Cardiac fibroblast (primary cell): ENCODE data around the gene FAM13C.
"Not testable (repeated sequence)": the region's sequence is repeated elsewhere in the genome, so short reads cannot be mapped to it uniquely, and the experiment has no call there.

ENCODE experiments used
- DNase-seq, 2 donors: peaks; one replicate each; pipeline versions ENCODE4 v3.0.0 to v3.0.0-alpha.2; 2010; ENCODE audit warnings: low read depth in 2 of 2
- H3K4me3 ChIP-seq, 2 donors: replicated peaks in 1 of 2; 1 replicate in 1 of 2; 2 replicates in 1 of 2; pipeline ENCODE4 v1.5.1; 2011; ENCODE audit warnings: low read depth in 2 of 2, low read length in 2 of 2, mild to moderate bottlenecking in 2 of 2, moderate library complexity in 1 of 2
- TF ChIP-seq, protein P1 (sequence below): IDR thresholded peaks from one replicate; pipeline ENCODE4 v1.5.1; 2011; ENCODE audit warnings: low read depth, mild to moderate bottlenecking, low read length, inconsistent platforms

FAM13C gene

DNA sequence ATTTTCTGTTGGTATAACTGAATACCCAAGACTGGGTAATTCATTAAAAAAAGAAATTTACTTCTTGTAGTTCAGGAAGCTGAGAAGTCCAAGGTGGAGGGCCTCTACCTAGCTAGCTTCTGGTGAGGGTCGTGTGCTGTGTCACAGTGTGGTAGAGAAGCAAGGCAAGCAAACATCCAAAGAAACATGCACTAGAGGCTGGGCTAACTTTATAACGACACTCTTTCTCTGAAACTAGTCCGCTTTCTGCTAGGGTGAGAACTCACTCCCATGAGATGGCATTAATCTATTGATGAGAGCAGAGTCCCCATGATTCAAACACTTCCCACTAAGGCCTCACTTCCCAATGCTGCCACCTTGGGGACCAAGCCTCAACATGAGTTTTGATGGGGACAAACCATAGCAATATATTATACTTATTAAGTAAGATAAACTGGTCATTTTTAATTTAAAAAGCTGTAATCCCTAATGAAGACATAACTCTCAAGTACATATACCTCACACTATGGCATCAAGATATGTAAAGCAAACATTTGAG, 135.1 kb downstream of the FAM13C start:
- TF ChIP-seq, protein P1, sequence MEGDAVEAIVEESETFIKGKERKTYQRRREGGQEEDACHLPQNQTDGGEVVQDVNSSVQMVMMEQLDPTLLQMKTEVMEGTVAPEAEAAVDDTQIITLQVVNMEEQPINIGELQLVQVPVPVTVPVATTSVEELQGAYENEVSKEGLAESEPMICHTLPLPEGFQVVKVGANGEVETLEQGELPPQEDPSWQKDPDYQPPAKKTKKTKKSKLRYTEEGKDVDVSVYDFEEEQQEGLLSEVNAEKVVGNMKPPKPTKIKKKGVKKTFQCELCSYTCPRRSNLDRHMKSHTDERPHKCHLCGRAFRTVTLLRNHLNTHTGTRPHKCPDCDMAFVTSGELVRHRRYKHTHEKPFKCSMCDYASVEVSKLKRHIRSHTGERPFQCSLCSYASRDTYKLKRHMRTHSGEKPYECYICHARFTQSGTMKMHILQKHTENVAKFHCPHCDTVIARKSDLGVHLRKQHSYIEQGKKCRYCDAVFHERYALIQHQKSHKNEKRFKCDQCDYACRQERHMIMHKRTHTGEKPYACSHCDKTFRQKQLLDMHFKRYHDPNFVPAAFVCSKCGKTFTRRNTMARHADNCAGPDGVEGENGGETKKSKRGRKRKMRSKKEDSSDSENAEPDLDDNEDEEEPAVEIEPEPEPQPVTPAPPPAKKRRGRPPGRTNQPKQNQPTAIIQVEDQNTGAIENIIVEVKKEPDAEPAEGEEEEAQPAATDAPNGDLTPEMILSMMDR: no peak
- DNase-seq: no peak
- H3K4me3 ChIP-seq: no peak overlapping the region

- no peak overlapping the region for H3K4me3 ChIP-seq
- TF ChIP-seq, protein P1: no peak
- no peak for DNase-seq
These were observed 137.1 kb downstream of the FAM13C start for GRCh38 chr10:59225211-59225610.

GRCh38 chr10:59223597-59223996, 138.8 kb downstream of the FAM13C start:
- not testable (repeated sequence) for DNase-seq, H3K4me3 ChIP-seq

- no peak overlapping the region for H3K4me3 ChIP-seq
- TF ChIP-seq, protein P1: no peak
- no peak for DNase-seq
These were observed 139.6 kb downstream of the FAM13C start for GRCh38 chr10:59222788-59223187.

DNA sequence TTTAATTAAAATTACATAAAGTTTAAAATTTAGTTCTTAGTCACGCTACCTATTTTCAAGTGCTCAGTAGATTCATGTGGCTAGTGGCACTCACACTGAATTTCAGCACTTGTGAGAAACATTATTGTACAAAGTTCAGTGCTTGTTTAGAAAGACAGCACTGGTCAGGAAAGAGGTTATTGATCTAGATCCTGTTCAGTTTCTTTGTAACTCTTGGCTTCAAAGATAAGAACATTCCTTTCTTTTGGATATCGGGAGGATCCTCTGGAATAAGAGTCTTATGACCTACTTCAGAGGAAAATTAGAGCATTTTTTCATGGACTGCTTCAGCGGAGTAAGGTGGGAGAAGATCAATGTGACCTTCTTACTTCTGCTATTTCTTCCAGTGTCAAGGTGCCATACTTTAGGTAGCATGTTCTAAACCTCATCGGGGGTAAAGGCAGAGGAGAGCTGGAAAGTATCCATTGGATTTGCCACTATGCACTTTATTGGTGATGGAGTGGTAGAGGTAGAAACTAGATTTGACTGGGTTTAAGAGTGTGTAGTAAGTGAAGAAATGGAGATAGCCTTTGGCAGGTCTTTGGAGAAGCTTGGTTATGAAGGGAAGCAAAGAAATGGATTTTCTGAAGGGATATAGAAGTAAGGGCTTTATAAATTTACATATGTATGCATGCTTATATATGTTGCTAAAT, 146.0 kb downstream of the FAM13C start:
- no peak overlapping the region for H3K4me3 ChIP-seq
- no peak for DNase-seq
- TF ChIP-seq, protein P1: no peak

GRCh38 chr10:59214160-59214559, 148.2 kb downstream of the FAM13C start:
- TF ChIP-seq, protein P1: no peak
- no peak overlapping the region for H3K4me3 ChIP-seq
- no peak for DNase-seq

GRCh38 chr10:59212301-59212798, 150.0 kb downstream of the FAM13C start:
- H3K4me3 ChIP-seq: no peak overlapping the region
- TF ChIP-seq, protein P1: no peak
- DNase-seq: no peak
